Measurements from ENCODE around the gene LMAN1. TPM values are rescaled to one million over a fixed set of nuclear protein-coding genes. Genes with fewer than 3 reads are reported as not detected.

The LMAN1 gene
- total RNA-seq, 2 donors from 2014 or later: 86.6 to 86.7 TPM

- Histone ChIP-seq H3K27ac (no peak overlapping the region), H3K27me3 (no peaks in the 10 kb centered on the region), H3K4me1 (peaks cover 3% of the 10 kb centered on the region), H3K36me3 (replicated peaks in 1 of 2; ENCODE audit: insufficient read depth in 1 of 2, low read depth in 2 of 2) (peaks cover 21 to 39% of the 10 kb centered on the region in 2 donors), H3K4me3 (no peak overlapping the region), H3K9me3 (peaks cover 0 to 5% (median 0%) of the 10 kb centered on the region in 3 donors)
- no peak for ATAC-seq
- intact Hi-C loops (cut with DNase I): no loop called here
- TF ChIP-seq CTCF (IDR thresholded peaks at IDR 0.05): no peak
- TF ChIP-seq POLR2A (IDR thresholded peaks at IDR 0.05): no peak
- no peak for DNase-seq
- 80 to 82% methylated on average over 2 of the region's 2 CpGs for WGBS, 2 donors
Measured at GRCh38 chr18:59343926-59344325, 15.1 kb downstream of the LMAN1 start.

- Histone ChIP-seq H3K36me3 (replicated peaks in 1 of 2; ENCODE audit: insufficient read depth in 1 of 2, low read depth in 2 of 2) (peaks cover 20 to 34% of the 10 kb centered on the region in 2 donors), H3K9me3 (peaks cover 0 to 5% (median 0%) of the 10 kb centered on the region in 3 donors), H3K27me3 (no peaks in the 10 kb centered on the region), H3K4me1 (peaks cover 11% of the 10 kb centered on the region), H3K27ac (no peak overlapping the region), H3K4me3 (no peak overlapping the region)
- no peak for DNase-seq
- ATAC-seq: no peak
- TF ChIP-seq POLR2A (IDR thresholded peaks at IDR 0.05): no peak
- TF ChIP-seq CTCF (IDR thresholded peaks at IDR 0.05): no peak
- intact Hi-C loops (cut with DNase I): no loop called here
Measured at GRCh38 chr18:59340817-59341216, 18.2 kb downstream of the LMAN1 start.

GRCh38 chr18:59340312-59340711, 18.8 kb downstream of the LMAN1 start:
- H3K36me3 ChIP-seq (replicated peaks in 1 of 2; ENCODE audit: insufficient read depth in 1 of 2, low read depth in 2 of 2): peaks cover 20 to 29% of the 10 kb centered on the region in 2 donors
- no peak overlapping the region for H3K4me3 ChIP-seq
- no peak overlapping the region for H3K27ac ChIP-seq
- intact Hi-C loops (cut with DNase I): no loop called here
- DNase-seq: no peak
- TF ChIP-seq CTCF (IDR thresholded peaks at IDR 0.05): no peak
- no peak for TF ChIP-seq POLR2A (IDR thresholded peaks at IDR 0.05)
- H3K4me1 ChIP-seq: peaks cover 13% of the 10 kb centered on the region
- peaks cover 0 to 5% (median 0%) of the 10 kb centered on the region in 3 donors for H3K9me3 ChIP-seq
- no peak for ATAC-seq
- 95% methylated on average over 2 of the region's 2 CpGs for WGBS, 2 donors
- no peaks in the 10 kb centered on the region for H3K27me3 ChIP-seq

- peaks cover 10% of the 10 kb centered on the region for H3K4me1 ChIP-seq
- ATAC-seq: no peak
- WGBS, 2 donors: 76 to 80% methylated on average over 3 of the region's 3 CpGs
Measured at GRCh38 chr18:59332986-59333385, 26.1 kb downstream of the LMAN1 start.

More at GRCh38 chr18:59332986-59333385, 26.1 kb downstream of the LMAN1 start:
- peaks cover 2 to 31% of the 10 kb centered on the region in 2 donors for H3K36me3 ChIP-seq (replicated peaks in 1 of 2; ENCODE audit: insufficient read depth in 1 of 2, low read depth in 2 of 2)
- no peaks in the 10 kb centered on the region for H3K27me3 ChIP-seq
- TF ChIP-seq POLR2A (IDR thresholded peaks at IDR 0.05) (no peak), CTCF (IDR thresholded peaks at IDR 0.05) (no peak)
- no peak overlapping the region for H3K4me3 ChIP-seq
- no peak for DNase-seq
- intact Hi-C loops (cut with DNase I): no loop called here
- no peaks in the 10 kb centered on the region for H3K9me3 ChIP-seq
- no peak overlapping the region for H3K27ac ChIP-seq

All from body of pancreas (tissue), 4 donors.